ENCODE results near the gene CCDC87.

- no peak for TF ChIP-seq GATA3 (IDR thresholded peaks at IDR 0.05; ENCODE audit: low read depth, low read length)
- no peak for TF ChIP-seq GATA2 (IDR thresholded peaks at IDR 0.05; ENCODE audit: low read depth, low read length)
Observed at GRCh38 chr11:66609721-66610617, 17.1 kb upstream of the CCDC87 start.
